HG03060 (cell line): ENCODE results near the gene CDKN2B.

ENCODE experiments used
- ATAC-seq: cut with Tn5 transposase; IDR thresholded peaks from one replicate; pipeline ENCODE4 v1.9.1; 2021; ENCODE audit warnings: low read depth, moderate number of reproducible peaks; ENCODE audit not compliant: unreplicated experiment

Gene CDKN2B

DNA sequence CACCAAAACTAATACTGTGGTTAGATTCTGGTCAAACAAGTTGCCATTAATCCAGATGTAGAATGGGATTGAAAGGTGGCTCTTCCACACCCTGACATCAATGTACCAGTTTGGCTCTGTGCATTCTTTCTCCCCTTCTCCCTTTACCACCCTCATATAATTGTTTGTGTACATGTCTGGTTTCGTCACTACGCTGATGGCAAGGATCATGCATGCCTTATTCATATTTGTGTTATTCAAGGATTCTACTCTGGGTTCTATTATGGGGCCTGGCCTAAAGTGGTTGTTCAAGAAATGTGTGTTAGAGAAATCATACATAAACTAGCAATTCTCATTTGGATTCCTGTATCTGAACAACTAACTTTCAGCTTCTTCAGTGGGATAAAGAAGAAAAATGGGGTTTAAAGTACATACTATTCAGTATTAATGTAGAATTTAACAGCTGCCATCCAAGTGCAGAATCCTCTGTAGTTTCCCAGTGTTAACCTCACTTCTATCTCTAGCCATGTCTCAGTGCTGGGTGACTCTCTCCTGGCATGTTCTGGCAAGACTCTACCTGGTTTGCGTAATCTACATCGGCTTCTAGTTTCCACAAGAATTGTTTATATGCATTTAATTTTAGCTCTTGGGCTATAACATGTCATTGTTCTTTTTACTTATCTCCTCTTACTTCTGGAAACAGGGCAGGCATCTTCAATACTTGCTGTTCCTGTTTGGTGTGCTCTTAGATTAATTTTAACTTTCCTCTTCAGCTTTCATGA, 27.9 kb upstream of the CDKN2B start:
- ATAC-seq = no peak

DNA sequence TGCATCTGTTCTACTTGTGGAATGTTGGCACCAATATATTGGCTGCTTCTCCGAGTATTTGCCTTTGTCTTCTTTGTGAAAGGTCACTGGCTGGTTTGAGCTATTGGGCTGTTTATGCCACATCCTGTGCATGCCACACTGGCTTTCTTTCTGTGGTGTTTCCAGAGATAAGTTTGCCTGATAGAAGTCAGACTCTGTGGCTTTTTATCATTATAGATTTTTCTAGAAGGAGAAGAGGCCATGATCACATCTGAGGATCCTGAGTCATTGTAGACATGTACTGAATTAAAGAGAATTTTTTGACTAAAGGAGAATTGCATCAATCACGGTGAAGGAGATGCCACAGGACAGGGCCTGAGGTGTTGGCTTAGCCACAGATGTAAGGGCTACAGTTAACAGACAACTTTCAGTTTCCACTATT, 26.5 kb upstream of the CDKN2B start:
- ATAC-seq = no peak

GRCh38 chr9:22033012-22033630, 24.0 kb upstream of the CDKN2B start:
- no peak for ATAC-seq

- no peak for ATAC-seq
These were observed 22.7 kb upstream of the CDKN2B start for GRCh38 chr9:22031655-22032411.

DNA sequence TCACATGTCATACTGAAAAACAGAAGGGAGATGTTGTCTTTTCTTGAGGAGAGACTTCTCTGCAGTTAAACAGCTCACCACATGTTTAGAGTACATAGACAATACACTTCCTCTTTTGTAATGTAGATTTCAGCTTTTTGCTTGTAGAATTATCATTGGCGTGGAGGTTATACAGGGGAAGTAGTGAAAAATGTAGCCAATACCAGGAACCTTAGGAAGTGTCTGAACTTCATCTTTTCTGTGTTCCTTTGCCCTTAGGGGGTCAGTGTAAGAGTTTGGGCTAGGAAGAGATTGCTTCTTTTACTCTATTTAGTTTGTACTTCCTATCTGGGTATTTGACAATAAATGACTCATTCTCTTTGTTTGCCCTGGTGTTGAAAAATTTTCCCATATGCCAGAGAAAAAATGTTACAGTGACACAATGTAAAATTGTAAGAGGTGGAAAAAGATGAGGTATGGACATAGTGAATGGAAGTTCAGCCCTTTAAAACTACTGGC, 21.0 kb upstream of the CDKN2B start:
- peak; percentile 62 for ATAC-seq

DNA sequence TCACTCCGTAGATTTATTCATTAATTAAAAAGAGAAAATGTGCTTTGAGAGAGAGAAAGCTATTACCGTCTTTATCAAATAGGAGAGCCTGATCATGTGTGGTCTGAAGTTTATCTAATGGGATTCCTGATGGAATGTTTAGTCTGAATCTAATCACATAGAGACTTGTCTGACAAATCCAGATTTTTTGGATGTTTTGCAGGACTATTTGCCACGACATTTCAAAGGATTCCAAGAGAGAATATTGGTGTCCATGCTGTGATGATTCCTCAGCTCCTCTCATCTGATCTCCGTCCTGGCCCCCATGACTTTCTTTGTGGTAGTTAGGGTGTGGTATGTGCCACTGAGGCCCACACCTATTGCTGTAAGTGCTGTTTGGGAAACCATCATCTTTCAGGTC, 20.1 kb upstream of the CDKN2B start:
- no peak for ATAC-seq

GRCh38 chr9:22028394-22028793, 19.3 kb upstream of the CDKN2B start:
- ATAC-seq = no peak

- ATAC-seq = no peak
These were observed 17.6 kb upstream of the CDKN2B start for GRCh38 chr9:22026696-22027095.

DNA sequence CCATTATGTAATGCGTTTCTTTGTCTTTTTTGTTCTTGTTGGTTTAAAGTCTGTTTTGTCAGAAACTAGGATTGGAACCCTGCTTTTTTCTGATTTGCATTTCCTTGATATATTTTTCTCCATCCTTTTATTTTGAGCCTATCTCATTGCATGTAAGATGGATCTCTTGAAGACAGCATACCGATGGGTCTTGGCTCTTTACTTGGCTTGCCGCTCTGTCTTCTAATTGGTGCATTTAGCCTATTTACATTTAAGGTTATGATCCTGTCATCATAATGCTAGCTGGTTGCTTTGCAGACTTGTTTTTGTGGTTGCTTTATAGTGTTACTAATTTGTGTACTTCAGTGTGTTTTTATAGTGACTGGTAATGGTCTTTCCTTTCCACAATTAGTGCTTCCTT, 13.3 kb upstream of the CDKN2B start:
- no peak for ATAC-seq

DNA sequence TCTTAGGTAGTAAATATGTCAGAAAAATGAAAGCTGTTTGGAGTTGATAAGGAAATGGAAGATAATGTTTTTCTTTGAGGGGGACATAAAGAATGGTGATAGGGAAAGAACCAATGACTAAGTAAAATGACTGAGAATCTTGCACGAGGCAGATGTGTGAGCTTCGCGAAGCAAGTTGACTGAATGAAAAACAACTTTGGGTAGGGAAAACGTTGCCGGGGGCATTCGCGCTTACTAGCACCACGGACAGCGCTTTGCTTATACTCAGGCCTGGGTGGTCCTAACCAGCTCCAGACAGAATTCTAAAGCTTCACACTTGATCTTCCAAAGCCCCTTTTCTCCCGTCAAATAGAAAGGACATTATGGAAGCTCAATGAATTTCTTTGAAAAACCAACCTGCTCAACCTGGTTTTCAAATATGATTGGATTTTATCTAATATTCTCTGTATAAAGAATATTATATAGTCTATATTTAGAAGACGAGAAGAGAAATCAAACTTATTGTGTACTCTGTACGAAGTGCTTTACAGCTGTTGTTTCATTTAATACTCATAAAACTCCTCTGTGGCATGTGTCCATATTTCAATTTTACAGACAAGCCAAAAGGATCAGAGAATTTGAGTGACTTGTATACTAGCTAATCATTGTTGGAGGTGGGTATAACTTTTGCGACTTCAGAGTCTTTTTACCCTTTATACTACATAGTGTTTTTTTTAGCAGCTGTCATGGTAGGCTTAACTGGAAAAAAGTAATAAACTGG, 1.9 kb upstream of the CDKN2B start:
- ATAC-seq = no peak

DNA sequence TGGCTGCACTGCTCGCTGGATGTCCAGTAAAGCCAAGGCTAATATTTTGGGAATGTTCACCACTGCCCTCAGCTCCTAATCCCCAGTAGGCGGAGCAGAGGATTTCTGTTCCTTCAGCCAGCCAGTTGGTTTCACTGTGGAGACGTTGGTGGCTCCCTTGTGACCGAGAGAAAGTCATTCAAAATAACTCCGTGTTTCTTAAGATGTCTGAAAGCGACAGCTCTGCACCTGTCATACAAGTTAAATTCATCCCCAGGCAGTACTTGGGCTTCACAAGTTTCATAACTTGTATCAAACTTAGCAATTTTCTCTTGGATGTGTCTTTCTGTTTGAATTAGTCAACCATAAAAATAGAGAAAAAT, 382 bp upstream of the CDKN2B start:
- peak; percentile 40 for ATAC-seq

- no peak for ATAC-seq
These were observed 755 bp downstream of the CDKN2B start for GRCh38 chr9:22008384-22008716.

DNA sequence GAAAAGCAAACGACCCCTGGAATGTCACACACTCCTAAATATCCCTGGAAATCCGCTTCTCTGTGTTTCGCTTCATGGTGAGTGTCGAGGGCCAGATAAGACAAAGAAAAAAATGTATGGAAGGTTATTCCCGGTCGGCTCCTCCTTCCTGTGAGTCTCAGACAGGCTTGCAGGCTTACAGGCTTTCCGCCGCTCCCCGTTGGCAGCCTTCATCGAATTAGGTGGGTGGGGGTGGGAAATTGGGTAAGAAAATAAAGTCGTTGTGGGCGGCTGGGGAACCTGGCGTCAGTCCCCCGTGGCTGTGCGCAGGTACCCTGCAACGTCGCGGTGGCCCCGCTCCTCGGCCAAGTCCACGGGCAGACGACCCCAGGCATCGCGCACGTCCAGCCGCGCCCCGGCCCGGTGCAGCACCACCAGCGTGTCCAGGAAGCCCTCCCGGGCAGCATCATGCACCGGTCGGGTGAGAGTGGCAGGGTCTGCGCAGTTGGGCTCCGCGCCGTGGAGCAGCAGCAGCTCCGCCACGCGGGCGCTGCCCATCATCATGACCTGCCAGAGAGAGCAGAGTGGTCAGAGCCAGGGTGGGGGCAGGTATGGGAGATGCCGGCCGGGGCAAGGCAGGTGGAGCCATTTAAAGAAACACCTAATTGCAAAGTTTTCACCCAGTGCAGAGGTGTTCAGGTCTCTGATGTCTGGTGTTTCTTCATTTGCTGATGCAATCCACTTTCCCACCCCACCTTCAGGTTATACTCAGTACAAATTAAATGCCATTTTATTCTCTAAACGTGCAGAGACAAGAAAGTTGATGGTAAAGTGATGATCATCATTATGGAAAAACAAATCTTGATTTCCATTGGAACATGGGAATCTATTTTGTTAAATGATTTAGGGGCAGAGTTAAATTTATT, 3.2 kb downstream of the CDKN2B start:
- no peak for ATAC-seq

- ATAC-seq = no peak
These were observed 3.9 kb downstream of the CDKN2B start for GRCh38 chr9:22005021-22005701.

DNA sequence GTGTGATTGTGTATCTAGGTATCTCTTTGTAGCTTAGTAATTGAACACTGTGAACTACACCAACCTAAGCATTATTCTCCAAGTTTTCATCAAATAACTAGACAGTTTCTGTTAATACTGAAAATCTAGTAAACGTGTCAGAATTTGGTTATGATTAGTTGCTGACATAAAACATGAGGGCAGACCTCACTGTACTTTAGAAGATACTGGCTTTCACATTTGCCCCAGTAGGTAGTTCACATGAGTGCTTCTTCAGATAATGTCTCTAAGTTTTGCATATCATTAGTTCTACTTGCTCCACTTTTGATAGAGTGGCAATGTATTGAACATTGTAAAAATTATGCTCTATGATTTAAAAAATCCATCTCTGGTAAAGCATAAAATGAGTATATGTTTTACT, 7.1 kb downstream of the CDKN2B start:
- no peak for ATAC-seq

DNA sequence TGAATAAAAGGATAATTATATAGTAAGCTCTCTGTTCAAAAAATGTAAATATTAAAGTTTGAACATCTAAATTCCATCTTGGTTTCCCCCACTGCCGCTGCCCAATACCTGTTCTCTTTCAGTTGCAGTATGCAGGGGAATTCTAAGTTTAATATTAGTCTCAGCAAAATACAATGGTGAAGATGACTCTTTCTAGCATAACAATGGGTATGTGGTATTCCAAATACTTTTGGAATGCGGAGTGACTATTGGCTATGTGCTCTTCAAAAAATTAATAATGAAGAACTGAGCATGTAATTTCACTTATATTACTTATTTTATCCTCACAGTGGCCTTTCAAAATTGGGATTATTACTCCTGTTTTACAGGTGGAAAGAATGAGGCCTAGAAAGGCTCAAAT, 11.1 kb downstream of the CDKN2B start:
- ATAC-seq = no peak

DNA sequence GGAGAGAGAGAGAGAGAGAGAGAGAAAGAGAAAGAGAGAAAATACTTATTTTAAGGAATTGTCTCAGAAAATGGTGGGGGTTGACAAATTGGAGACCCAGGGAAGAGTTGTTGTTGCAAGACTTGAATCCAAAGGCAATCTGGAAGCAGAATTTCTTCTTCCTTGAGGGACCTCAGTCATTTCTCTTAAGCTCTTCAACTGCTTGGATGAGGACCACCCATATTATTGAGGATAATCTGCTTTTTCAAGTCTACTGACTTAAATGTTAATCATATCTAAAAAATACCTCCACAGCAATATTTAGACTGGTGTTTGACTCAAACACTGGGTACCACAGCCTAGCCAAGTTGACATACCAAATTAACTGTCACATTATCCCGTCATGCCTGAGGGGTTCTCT, 11.6 kb downstream of the CDKN2B start:
- no peak for ATAC-seq

- ATAC-seq = no peak
These were observed 12.2 kb downstream of the CDKN2B start for GRCh38 chr9:21996858-21997257.

DNA sequence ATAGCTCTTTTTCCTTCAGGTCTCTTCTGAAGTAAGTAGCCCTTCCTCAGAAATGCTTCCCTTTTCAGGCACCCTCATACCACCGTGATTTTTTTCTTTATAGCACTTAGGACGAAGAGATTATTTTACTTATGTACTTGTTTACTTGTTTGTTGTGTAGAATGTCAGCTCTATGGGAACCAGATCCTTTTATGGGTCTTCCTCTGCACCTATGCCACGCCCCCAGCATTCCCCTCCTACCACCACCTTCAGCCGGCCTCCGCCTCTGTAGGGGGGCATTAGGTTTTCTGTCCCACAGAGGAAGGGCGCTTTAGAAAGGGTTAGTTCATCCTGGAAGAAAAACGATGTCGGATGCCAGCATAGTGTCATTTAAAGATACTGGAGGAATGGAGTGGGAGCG, 12.7 kb downstream of the CDKN2B start:
- ATAC-seq = no peak
